ENCODE results near the gene EPAS1. TPM values are rescaled to one million over a fixed set of nuclear protein-coding genes. Genes with fewer than 3 reads are reported as not detected.

The EPAS1 gene
- total RNA-seq, 1 experiment from 2014 or later = 106 TPM

DNA sequence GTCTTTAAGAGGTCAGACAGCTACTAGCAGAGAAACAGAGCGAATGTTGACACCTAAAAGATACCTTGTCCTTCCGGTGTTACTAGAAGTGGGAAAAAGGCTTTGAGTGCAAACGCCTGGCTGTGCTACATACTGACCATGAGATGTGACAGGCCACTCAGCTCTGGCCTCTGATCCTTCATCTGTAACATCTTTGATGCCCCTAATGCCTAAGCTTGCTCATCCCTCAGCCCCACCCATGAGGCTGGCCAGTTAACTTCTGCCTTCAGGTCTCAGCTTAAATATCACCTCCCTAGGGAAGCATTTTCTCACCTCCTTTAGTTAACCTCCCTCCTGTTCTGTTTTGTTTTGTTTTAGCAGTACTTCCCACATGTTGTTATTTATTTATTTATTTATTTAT is 15.9 kb downstream of the EPAS1 start:
- Histone ChIP-seq H3K4me3 (ENCODE audit: low read depth in 2 of 2, low read length in 2 of 2) (no peak overlapping the region), H3K4me1 (ENCODE audit: control insufficient read depth, insufficient read depth, low read length) (peaks cover 89% of the 10 kb centered on the region), H3K27ac (ENCODE audit: low read length) (peak overlapping the region; percentile 77; the same call in 1 of the 2 replicates), H3K27me3 (ENCODE audit: control insufficient read depth, insufficient read depth, low read length) (no peaks in the 10 kb centered on the region), H3K9me3 (ENCODE audit: control insufficient read depth, insufficient read depth, low read depth, low read length) (no peaks in the 10 kb centered on the region), H3K36me3 (ENCODE audit: control insufficient read depth, insufficient read depth, low read length) (no peaks in the 10 kb centered on the region; the same call in 1 of the 2 replicates)
- ChIA-PET POLR2A (no interaction called here), CTCF (no interaction called here)
- in situ Hi-C loops (cut with HindIII; ENCODE audit: low pct_unique_long_range_greater_than_20kb, low sequenced_read_pairs) (no loop called here), intact Hi-C loops (cut with micrococcal nuclease; ENCODE audit: unreplicated experiment) (no loop called here)
- TF ChIP-seq, protein P1, sequence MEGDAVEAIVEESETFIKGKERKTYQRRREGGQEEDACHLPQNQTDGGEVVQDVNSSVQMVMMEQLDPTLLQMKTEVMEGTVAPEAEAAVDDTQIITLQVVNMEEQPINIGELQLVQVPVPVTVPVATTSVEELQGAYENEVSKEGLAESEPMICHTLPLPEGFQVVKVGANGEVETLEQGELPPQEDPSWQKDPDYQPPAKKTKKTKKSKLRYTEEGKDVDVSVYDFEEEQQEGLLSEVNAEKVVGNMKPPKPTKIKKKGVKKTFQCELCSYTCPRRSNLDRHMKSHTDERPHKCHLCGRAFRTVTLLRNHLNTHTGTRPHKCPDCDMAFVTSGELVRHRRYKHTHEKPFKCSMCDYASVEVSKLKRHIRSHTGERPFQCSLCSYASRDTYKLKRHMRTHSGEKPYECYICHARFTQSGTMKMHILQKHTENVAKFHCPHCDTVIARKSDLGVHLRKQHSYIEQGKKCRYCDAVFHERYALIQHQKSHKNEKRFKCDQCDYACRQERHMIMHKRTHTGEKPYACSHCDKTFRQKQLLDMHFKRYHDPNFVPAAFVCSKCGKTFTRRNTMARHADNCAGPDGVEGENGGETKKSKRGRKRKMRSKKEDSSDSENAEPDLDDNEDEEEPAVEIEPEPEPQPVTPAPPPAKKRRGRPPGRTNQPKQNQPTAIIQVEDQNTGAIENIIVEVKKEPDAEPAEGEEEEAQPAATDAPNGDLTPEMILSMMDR (IDR thresholded peaks at IDR 0.05) = no peak
- TF ChIP-seq POLR2AphosphoS5 (IDR thresholded peaks at IDR 0.05; ENCODE audit: low read depth, low read length) (no peak), TCF7L2 (IDR thresholded peaks at IDR 0.05; ENCODE audit: low read depth, low read length) (no peak), SIN3A (IDR thresholded peaks at IDR 0.05; ENCODE audit: borderline replicate concordance, insufficient read depth, low read depth, low read length) (no peak)
- ATAC-seq = no peak
- no peak for DNase-seq (ENCODE audit: low read depth, low spot score)
- BruUV-seq (replicated peaks) = no TSS peak

DNA sequence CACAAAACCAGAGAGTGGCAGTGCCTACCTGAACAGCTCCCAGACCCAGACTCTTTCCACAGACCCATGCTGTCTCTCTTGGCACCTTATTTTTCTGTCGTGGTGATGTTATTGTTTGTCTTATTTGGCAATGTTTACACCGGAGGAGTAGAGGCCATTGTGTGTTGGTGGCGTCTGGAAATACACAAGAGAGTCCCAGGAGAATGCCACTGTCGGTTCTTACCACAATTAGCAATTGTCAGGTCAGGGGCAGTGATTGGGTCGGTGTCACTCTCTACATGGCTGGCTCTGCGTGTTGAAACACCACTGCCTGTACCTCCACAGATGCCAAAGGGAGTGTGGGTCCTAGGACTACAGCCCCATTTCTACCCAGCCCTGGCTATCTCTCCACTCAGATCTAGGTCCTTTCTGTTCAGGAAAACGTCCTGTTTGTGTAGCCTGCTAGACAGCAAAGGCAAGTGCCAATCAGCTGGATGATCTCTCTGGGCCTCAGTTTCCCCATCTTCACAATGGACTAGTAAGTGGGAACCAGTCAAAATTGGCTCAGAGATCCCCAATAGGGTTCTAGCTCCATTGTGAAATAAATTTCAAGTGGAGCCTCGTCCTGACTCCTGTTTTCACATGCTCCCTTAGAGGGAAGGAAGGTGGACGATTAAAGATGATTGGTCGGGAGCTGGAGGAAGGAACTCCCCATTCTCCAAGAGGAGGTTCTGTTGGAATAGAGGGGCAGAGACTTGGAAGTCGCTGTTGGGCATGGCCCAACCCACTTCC is 17.0 kb downstream of the EPAS1 start:
- TF ChIP-seq POLR2AphosphoS5 (IDR thresholded peaks at IDR 0.05; ENCODE audit: low read depth, low read length) (no peak), SIN3A (IDR thresholded peaks at IDR 0.05; ENCODE audit: borderline replicate concordance, insufficient read depth, low read depth, low read length) (no peak), TCF7L2 (IDR thresholded peaks at IDR 0.05; ENCODE audit: low read depth, low read length) (no peak)
- TF ChIP-seq, protein P2, sequence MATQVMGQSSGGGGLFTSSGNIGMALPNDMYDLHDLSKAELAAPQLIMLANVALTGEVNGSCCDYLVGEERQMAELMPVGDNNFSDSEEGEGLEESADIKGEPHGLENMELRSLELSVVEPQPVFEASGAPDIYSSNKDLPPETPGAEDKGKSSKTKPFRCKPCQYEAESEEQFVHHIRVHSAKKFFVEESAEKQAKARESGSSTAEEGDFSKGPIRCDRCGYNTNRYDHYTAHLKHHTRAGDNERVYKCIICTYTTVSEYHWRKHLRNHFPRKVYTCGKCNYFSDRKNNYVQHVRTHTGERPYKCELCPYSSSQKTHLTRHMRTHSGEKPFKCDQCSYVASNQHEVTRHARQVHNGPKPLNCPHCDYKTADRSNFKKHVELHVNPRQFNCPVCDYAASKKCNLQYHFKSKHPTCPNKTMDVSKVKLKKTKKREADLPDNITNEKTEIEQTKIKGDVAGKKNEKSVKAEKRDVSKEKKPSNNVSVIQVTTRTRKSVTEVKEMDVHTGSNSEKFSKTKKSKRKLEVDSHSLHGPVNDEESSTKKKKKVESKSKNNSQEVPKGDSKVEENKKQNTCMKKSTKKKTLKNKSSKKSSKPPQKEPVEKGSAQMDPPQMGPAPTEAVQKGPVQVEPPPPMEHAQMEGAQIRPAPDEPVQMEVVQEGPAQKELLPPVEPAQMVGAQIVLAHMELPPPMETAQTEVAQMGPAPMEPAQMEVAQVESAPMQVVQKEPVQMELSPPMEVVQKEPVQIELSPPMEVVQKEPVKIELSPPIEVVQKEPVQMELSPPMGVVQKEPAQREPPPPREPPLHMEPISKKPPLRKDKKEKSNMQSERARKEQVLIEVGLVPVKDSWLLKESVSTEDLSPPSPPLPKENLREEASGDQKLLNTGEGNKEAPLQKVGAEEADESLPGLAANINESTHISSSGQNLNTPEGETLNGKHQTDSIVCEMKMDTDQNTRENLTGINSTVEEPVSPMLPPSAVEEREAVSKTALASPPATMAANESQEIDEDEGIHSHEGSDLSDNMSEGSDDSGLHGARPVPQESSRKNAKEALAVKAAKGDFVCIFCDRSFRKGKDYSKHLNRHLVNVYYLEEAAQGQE (IDR thresholded peaks at IDR 0.05; ENCODE audit: insufficient read depth in 1 of 2, low read depth in 2 of 2, low read length in 1 of 2) = no peak
- TF ChIP-seq, protein P1 (IDR thresholded peaks at IDR 0.05) = no peak
- H3K9me3 ChIP-seq (ENCODE audit: control insufficient read depth, insufficient read depth, low read depth, low read length) = no peaks in the 10 kb centered on the region
- ATAC-seq (no peak), DNase-seq (ENCODE audit: low read depth, low spot score) (no peak)
- H3K4me1 ChIP-seq (ENCODE audit: control insufficient read depth, insufficient read depth, low read length) = peaks cover 80% of the 10 kb centered on the region
- H3K27ac ChIP-seq (ENCODE audit: low read length) = peak overlapping the region; percentile 84
- in situ Hi-C loops (cut with HindIII; ENCODE audit: low pct_unique_long_range_greater_than_20kb, low sequenced_read_pairs) (no loop called here), intact Hi-C loops (cut with micrococcal nuclease; ENCODE audit: unreplicated experiment) (no loop called here)
- BruUV-seq (replicated peaks) = no TSS peak
- H3K4me3 ChIP-seq (ENCODE audit: low read depth in 2 of 2, low read length in 2 of 2) = no peak overlapping the region
- no peaks in the 10 kb centered on the region; the same call in 1 of the 2 replicates for H3K36me3 ChIP-seq (ENCODE audit: control insufficient read depth, insufficient read depth, low read length)
- POLR2A ChIA-PET = no interaction called here
- H3K27me3 ChIP-seq (ENCODE audit: control insufficient read depth, insufficient read depth, low read length) = no peaks in the 10 kb centered on the region
- CTCF ChIA-PET = interaction anchor here (0.6 kb wide), 1 partner anchor 19 kb away, joined by 3 read pairs; no protein-coding TSS in a partner anchor

Data from Panc1 (cell line).